Osteocyte (in vitro differentiated cells): ENCODE data around the gene IFI35. TPM values are rescaled to one million over a fixed set of nuclear protein-coding genes. Genes with fewer than 3 reads are reported as not detected.
A peak's percentile ranks its signal among the peaks of the same experiment; 100 is the strongest.

ENCODE experiments used
- DNase-seq: peaks from one replicate; pipeline ENCODE4 v3.0.0; 2021; ENCODE audit warnings: mixed read lengths; ENCODE audit not compliant: unreplicated experiment; ENCODE audit errors: extremely low spot score
- H3K27ac Mint-ChIP-seq: one replicate; pipeline ENCODE4 v1.8.0; 2021; ENCODE audit warnings: mild to moderate bottlenecking, mixed read lengths; ENCODE audit not compliant: unreplicated experiment
- H3K27me3 Mint-ChIP-seq: one replicate; pipeline ENCODE4 v1.8.0; 2021; ENCODE audit warnings: mixed read lengths; ENCODE audit not compliant: unreplicated experiment
- H3K36me3 Mint-ChIP-seq: one replicate; pipeline ENCODE4 v1.8.0; 2021; ENCODE audit warnings: mixed read lengths; ENCODE audit not compliant: unreplicated experiment
- H3K4me1 Mint-ChIP-seq: one replicate; pipeline ENCODE4 v1.8.0; 2021; ENCODE audit warnings: mixed read lengths; ENCODE audit not compliant: unreplicated experiment
- H3K4me3 Mint-ChIP-seq: one replicate; pipeline ENCODE4 v1.8.0; 2021; ENCODE audit warnings: mild to moderate bottlenecking, moderate library complexity, mixed read lengths; ENCODE audit not compliant: unreplicated experiment
- H3K9me3 Mint-ChIP-seq: one replicate; pipeline ENCODE4 v1.8.0; 2021; ENCODE audit warnings: mixed read lengths; ENCODE audit not compliant: unreplicated experiment
- CTCF ChIP-seq: fragments of 200-600 bp; sonication (generic); IDR thresholded peaks from 2 replicates; pipeline ENCODE4 v1.5.0; 2021; ENCODE audit warnings: antibody characterized with exemption, mild to moderate bottlenecking, moderate library complexity
- total RNA-seq: library from RNA; stranded (reverse); gene quantifications from 2 replicates; pipeline ENCODE4 v1.2.1, GENCODE V29; 2021

Gene IFI35
- total RNA-seq, 1 donor from 2014 or later = 34.4 TPM

DNA sequence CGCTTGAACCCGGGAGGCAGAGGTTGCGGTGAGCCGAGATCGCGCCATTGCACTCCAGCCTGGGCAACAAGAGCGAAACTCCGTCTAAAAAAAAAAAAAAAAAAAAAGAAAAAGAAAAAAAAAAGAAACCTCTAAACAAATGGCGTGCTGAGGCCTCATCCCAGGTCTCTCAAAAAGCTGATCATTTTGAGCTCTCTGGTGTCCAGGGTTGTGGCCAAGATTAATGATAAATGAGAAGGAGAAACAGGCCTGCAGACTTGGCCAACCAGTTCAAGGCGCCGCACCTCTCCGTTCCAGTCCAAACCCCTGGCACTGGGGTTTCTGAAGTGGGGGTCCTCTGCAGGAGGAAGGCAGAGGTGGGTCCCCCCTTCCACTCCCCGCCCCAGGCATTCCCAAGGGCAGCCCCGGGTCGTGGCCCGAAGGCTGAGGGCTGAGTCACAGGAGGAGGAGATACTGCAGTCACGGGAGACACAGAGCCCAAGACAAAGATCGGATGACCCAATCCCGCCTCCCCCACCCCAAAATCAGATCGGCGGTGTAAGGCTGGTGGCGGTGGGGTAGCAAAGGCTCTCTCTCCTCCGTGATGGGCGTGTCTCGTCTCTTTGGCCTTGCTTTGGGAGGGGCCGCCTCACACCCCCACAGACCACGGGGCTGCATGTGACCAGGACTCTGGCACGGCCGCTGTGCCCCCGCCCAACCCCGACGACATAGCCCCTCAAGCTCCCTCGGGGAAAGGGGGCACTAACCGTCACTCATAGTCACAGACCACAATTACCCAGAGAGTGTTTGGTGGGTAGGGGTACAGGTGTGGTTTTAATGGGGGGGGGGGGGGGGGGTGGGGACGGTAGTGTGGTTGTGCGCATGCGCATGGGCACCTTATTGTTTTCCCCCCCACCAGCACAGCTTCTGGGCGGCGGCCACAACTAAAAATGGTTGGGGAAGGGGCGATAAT, 14.5 kb downstream of the IFI35 start:
- no peak for DNase-seq
- Mint-ChIP-seq H3K36me3 (peaks cover 14% of the 10 kb centered on the region), H3K4me3 (peak overlapping the region; percentile 94), H3K27me3 (no peaks in the 10 kb centered on the region), H3K9me3 (no peaks in the 10 kb centered on the region), H3K27ac (peak overlapping the region; percentile 96), H3K4me1 (peaks cover 31% of the 10 kb centered on the region)
- no peak for TF ChIP-seq CTCF

GRCh38 chr17:43021741-43022512, 15.3 kb downstream of the IFI35 start, which contains the start of gene VAT1:
Gene VAT1, minus strand, starts transcription at chr17:43022385. Its CDS starts 63 bp downstream, at chr17:43022322.
- peaks cover 35% of the 10 kb centered on the region for H3K4me1 Mint-ChIP-seq
- DNase-seq = peak; percentile 90
- no peaks in the 10 kb centered on the region for H3K27me3 Mint-ChIP-seq

GRCh38 chr17:43024407-43025289, 18.1 kb downstream of the IFI35 start, which contains the start of gene RND2:
Gene RND2, plus strand, starts transcription at chr17:43025231. Its CDS starts 117 bp downstream, at chr17:43025348.
- H3K27ac Mint-ChIP-seq = peak within 1 kb of the TSS; percentile 94
- peak within 1 kb of the TSS; percentile 90 for H3K4me3 Mint-ChIP-seq
- no peaks in the 10 kb centered on the region for H3K36me3 Mint-ChIP-seq
- peaks cover 28% of the 10 kb centered on the region for H3K4me1 Mint-ChIP-seq
- H3K27me3 Mint-ChIP-seq = no peaks in the 10 kb centered on the region
- H3K9me3 Mint-ChIP-seq = no peaks in the 10 kb centered on the region
- TF ChIP-seq CTCF = peak; percentile 82
- DNase-seq = peak; percentile 96

More at GRCh38 chr17:43021741-43022512, 15.3 kb downstream of the IFI35 start, which contains the start of gene VAT1:
- Mint-ChIP-seq H3K9me3 (no peaks in the 10 kb centered on the region), H3K27ac (peak within 1 kb of the TSS; percentile 96), H3K4me3 (peak within 1 kb of the TSS; percentile 94), H3K36me3 (peaks cover 12% of the 10 kb centered on the region)
- no peak for TF ChIP-seq CTCF

- TF ChIP-seq CTCF = no peak
- Mint-ChIP-seq H3K4me1 (peaks cover 22% of the 10 kb centered on the region), H3K27ac (peak overlapping the region; percentile 18), H3K4me3 (peak overlapping the region; percentile 69), H3K36me3 (no peaks in the 10 kb centered on the region), H3K27me3 (no peaks in the 10 kb centered on the region), H3K9me3 (no peaks in the 10 kb centered on the region)
- DNase-seq = no peak
Measured at GRCh38 chr17:43025290-43025657, 18.7 kb downstream of the IFI35 start.
